PC-3 (cell line): ENCODE data around the gene RNPEP.

Experiments
- CTCF ChIP-seq: fragments of 300-600 bp; sonication (generic); conservative IDR thresholded peaks from 2 replicates; pipeline ENCODE4 v1.5.1; 2017; ENCODE audit warnings: antibody characterized with exemption, low read depth, mild to moderate bottlenecking, low read length
- EZH2 ChIP-seq: fragments of 300-600 bp; sonication (generic); IDR thresholded peaks from one replicate; pipeline ENCODE4 v1.6.1; 2017; ENCODE audit warnings: antibody characterized with exemption, mild to moderate bottlenecking, low read length; ENCODE audit not compliant: unreplicated experiment

GRCh38 chr1:202014060-202014459, 31.6 kb downstream of the RNPEP start:
- no peak for TF ChIP-seq CTCF
- no peak for TF ChIP-seq EZH2
